Amniotic epithelial cell (primary cell): ENCODE data around the gene GRPEL2.
"Not testable (repeated sequence)": the region's sequence is repeated elsewhere in the genome, so short reads cannot be mapped to it uniquely, and the experiment has no call there.

Experiments
- DNase-seq: peaks from one replicate; pipeline ENCODE4 v3.0.0-alpha.2; 2010; ENCODE audit warnings: low read depth

The GRPEL2 gene

DNA sequence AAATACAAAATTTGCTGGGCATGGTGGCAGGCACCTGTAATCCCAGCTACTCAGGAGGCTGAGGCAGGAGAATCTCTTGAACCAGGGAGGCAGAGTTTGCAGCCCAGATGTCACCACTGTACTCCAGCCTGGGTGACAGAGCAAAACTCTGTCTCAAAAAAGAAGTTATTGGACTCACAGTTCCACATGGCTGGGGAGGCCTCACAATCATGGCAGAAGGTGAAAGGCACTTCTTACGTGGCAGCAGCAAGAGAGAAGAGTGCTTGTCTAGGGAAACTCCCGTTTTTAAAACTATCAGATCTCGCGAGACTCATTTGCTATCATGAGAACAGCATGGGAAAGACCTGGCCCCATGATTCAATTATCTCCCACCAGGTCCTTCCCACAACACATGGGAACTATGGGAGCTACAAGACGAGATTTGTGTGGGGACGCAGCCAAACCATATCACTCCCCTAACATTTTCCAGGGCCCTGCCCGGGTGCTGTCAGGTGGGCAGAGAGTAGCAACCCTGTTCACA, 53.5 kb downstream of the GRPEL2 start:
- not testable (repeated sequence) for DNase-seq

GRCh38 chr5:149399775-149400174, 54.5 kb downstream of the GRPEL2 start:
- no peak for DNase-seq

DNA sequence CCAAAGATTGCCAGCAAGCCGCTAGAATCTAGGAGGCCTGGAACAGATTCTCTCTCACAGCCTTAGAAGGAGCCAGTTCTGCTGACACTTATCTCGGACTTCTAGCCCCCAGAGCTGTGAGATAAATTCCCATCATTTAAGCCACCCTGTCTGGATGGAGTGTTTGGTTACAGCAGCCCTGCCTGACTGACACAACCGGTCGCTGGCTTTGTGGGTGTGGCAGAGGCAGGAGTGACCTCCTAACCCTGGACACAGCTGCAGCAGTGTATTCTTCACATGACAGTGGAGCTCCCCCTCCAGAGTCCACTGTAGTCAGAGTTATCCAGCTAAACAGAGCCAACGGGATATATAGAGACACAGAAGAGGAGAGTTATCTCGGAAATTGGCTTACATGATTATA, 55.0 kb downstream of the GRPEL2 start:
- no peak for DNase-seq

DNA sequence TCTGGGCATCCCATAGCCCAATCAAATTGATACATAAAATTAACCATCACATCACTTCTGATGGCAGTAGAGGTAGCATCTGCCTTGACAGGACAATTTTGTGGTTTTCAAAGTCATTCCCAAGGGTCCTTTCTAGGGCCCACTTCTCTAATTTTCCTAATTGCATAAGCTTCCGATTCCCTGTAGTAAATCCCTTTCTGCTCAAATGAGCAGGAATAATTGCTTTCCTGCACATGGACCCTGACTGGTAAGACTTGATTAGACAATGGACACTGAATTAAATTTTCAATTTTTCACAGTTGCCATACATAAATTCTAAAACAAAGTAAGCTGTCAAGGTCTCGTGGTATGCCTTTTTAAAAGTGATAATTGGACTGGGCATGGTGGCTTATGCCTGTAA, 55.8 kb downstream of the GRPEL2 start:
- no peak for DNase-seq

DNA sequence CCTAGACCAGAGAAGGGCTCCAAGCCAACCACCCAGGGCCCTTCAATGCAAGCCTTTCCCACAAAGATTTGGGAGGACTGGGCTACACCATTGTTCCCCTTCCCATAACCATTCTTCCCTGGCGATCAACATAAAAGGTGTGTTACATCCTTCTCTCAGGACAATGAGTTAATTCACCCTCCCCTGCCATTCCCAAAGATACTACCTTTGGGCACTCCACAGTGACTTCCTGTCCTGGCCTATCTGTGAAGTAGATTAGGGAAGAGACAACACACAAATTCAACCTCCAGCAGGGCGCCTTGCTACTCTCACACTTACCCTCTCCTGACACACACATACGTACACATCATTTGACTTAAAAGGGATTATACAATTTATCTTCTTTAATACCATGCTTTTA, 57.0 kb downstream of the GRPEL2 start:
- DNase-seq: no peak
